Muscle of arm (tissue), 12 donors: ENCODE results near the gene KCNJ10. TPM values are rescaled to one million over a fixed set of nuclear protein-coding genes. Genes with fewer than 3 reads are reported as not detected.

Experiments
- DNase-seq: peaks from one replicate; pipeline ENCODE4 v3.0.0-alpha.2; 2013
- polyA plus RNA-seq, 12 donors: library from polyadenylated mRNA; unstranded; fragments of 120-200 nt; gene quantifications; one replicate each; pipeline ENCODE4 v1.2.1, GENCODE V29; 2013; ENCODE audit not compliant: insufficient read length in 12 of 12

KCNJ10 gene
- polyA plus RNA-seq, 12 donors = 0.28 to 1.7 (median 0.58) TPM; not detected in 2

GRCh38 chr1:159991513-159991912 lies 78.4 kb downstream of the KCNJ10 start:
- DNase-seq = no peak

- DNase-seq = no peak
These were observed 80.0 kb downstream of the KCNJ10 start for GRCh38 chr1:159990005-159990404.

GRCh38 chr1:159989581-159989980 lies 80.4 kb downstream of the KCNJ10 start:
- no peak for DNase-seq

- no peak for DNase-seq
These were observed 82.0 kb downstream of the KCNJ10 start for GRCh38 chr1:159988006-159988405.

- DNase-seq = no peak
These were observed 82.8 kb downstream of the KCNJ10 start for GRCh38 chr1:159987186-159987585.

GRCh38 chr1:159986531-159986930 lies 83.4 kb downstream of the KCNJ10 start:
- no peak for DNase-seq

GRCh38 chr1:159986093-159986492 lies 83.9 kb downstream of the KCNJ10 start:
- no peak for DNase-seq

- DNase-seq = no peak
These were observed 84.5 kb downstream of the KCNJ10 start for GRCh38 chr1:159985473-159985872.

GRCh38 chr1:159983681-159984080 lies 86.3 kb downstream of the KCNJ10 start:
- DNase-seq = no peak

GRCh38 chr1:159982280-159982679 lies 87.7 kb downstream of the KCNJ10 start:
- DNase-seq = no peak

GRCh38 chr1:159981351-159982055 lies 88.5 kb downstream of the KCNJ10 start:
- DNase-seq = no peak

- DNase-seq = no peak
These were observed 89.2 kb downstream of the KCNJ10 start for GRCh38 chr1:159980786-159981185.

GRCh38 chr1:159980076-159980475 lies 89.9 kb downstream of the KCNJ10 start:
- no peak for DNase-seq

- no peak for DNase-seq
These were observed 90.7 kb downstream of the KCNJ10 start for GRCh38 chr1:159979257-159979656.

GRCh38 chr1:159978107-159978398 lies 91.9 kb downstream of the KCNJ10 start:
- no peak for DNase-seq

- DNase-seq = no peak
These were observed 92.4 kb downstream of the KCNJ10 start for GRCh38 chr1:159977364-159978106.

GRCh38 chr1:159974350-159974965 lies 95.5 kb downstream of the KCNJ10 start:
- DNase-seq = no peak

- no peak for DNase-seq
These were observed 96.5 kb downstream of the KCNJ10 start for GRCh38 chr1:159973350-159973940.

- no peak for DNase-seq
These were observed 97.3 kb downstream of the KCNJ10 start for GRCh38 chr1:159972443-159973205.

GRCh38 chr1:159970932-159971342 lies 99.0 kb downstream of the KCNJ10 start:
- DNase-seq = no peak

GRCh38 chr1:159968901-159969300 lies 101.1 kb downstream of the KCNJ10 start:
- DNase-seq = no peak

GRCh38 chr1:159965263-159965662 lies 104.7 kb downstream of the KCNJ10 start:
- DNase-seq = no peak
